Measurements from ENCODE around the gene NOS1AP.

NOS1AP gene

DNA sequence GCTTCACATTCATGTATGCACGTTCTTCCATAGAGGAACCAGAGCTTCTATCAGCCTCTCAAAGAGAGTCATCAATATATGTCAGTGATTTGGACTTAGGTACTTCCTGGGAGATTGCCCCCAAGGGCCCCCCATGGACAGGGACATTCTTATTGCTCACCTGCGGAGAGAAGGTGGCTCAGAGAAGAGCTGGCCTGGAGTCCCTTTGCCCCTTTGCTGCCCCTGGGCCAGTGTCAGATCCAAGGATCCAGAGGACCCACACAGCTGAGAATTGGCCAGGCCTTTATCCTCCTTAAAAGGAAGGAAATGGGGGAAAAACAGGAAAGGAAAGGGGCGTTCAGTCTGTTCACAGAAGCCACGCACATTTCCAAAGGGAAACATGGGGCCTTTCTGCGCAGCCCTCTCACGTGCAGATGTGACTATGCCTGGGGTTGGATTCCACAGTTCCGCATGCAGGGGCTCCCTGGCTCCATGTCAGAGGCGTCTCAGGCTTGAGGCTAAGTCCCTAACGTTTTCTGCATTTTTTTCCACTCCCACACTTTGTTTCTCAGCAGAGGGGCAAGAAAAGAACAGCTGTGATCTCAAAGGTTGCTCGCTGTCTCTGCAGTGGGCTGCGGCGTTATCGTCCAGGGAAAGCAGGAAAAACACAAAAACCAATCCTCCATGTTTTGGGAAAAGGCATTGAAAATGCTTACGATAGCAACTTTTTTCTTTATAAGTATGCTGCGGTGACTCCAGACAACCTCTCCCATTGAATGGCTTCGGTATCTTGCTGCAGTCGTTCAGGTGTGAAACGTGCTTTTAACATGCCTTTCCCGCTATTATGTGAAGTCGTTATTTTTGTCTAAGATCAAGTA lies 318.0 kb downstream of the NOS1AP start:
- no peak for ATAC-seq
- no peak for TF ChIP-seq PPARA (CRISPR knock-in tag; IDR thresholded peaks at IDR 0.05; ENCODE audit: borderline replicate concordance)
- no peak for TF ChIP-seq TOX (CRISPR knock-in tag; IDR thresholded peaks at IDR 0.05; ENCODE audit: borderline replicate concordance)
- TF ChIP-seq ISL1 (CRISPR knock-in tag; IDR thresholded peaks at IDR 0.05) = no peak
- no peak for TF ChIP-seq ZNF8 (CRISPR knock-in tag; IDR thresholded peaks at IDR 0.05)
- TF ChIP-seq, protein P1, sequence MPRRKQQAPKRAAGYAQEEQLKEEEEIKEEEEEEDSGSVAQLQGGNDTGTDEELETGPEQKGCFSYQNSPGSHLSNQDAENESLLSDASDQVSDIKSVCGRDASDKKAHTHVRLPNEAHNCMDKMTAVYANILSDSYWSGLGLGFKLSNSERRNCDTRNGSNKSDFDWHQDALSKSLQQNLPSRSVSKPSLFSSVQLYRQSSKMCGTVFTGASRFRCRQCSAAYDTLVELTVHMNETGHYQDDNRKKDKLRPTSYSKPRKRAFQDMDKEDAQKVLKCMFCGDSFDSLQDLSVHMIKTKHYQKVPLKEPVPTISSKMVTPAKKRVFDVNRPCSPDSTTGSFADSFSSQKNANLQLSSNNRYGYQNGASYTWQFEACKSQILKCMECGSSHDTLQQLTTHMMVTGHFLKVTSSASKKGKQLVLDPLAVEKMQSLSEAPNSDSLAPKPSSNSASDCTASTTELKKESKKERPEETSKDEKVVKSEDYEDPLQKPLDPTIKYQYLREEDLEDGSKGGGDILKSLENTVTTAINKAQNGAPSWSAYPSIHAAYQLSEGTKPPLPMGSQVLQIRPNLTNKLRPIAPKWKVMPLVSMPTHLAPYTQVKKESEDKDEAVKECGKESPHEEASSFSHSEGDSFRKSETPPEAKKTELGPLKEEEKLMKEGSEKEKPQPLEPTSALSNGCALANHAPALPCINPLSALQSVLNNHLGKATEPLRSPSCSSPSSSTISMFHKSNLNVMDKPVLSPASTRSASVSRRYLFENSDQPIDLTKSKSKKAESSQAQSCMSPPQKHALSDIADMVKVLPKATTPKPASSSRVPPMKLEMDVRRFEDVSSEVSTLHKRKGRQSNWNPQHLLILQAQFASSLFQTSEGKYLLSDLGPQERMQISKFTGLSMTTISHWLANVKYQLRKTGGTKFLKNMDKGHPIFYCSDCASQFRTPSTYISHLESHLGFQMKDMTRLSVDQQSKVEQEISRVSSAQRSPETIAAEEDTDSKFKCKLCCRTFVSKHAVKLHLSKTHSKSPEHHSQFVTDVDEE (CRISPR knock-in tag; IDR thresholded peaks at IDR 0.05) = no peak
- TF ChIP-seq CSDC2 (CRISPR knock-in tag; IDR thresholded peaks at IDR 0.05) = no peak
- no peak for TF ChIP-seq ARNTL (CRISPR knock-in tag; IDR thresholded peaks at IDR 0.05; ENCODE audit: borderline replicate concordance, low read depth)
- TF ChIP-seq GLIS3 (CRISPR knock-in tag; IDR thresholded peaks at IDR 0.05) = no peak
- no peak for TF ChIP-seq ZFP3 (CRISPR knock-in tag; IDR thresholded peaks at IDR 0.05)
- TF ChIP-seq ZNF565 (CRISPR knock-in tag; conservative IDR thresholded peaks at IDR 0.05; ENCODE audit: low read depth) = no peak
- no peak for TF ChIP-seq RARB (CRISPR knock-in tag; IDR thresholded peaks at IDR 0.05)
- TF ChIP-seq BACH2 (CRISPR knock-in tag; IDR thresholded peaks at IDR 0.05; ENCODE audit: borderline replicate concordance) = no peak
- no peak for TF ChIP-seq SNAI2 (CRISPR knock-in tag; IDR thresholded peaks at IDR 0.05)
- TF ChIP-seq, protein P2, sequence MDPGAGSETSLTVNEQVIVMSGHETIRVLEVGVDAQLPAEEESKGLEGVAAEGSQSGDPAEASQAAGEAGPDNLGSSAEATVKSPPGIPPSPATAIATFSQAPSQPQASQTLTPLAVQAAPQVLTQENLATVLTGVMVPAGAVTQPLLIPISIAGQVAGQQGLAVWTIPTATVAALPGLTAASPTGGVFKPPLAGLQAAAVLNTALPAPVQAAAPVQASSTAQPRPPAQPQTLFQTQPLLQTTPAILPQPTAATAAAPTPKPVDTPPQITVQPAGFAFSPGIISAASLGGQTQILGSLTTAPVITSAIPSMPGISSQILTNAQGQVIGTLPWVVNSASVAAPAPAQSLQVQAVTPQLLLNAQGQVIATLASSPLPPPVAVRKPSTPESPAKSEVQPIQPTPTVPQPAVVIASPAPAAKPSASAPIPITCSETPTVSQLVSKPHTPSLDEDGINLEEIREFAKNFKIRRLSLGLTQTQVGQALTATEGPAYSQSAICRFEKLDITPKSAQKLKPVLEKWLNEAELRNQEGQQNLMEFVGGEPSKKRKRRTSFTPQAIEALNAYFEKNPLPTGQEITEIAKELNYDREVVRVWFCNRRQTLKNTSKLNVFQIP (CRISPR knock-in tag; IDR thresholded peaks at IDR 0.05; ENCODE audit: borderline replicate concordance, low read depth) = no peak
- TF ChIP-seq ZNF70 (CRISPR knock-in tag; IDR thresholded peaks at IDR 0.05) = no peak

DNA sequence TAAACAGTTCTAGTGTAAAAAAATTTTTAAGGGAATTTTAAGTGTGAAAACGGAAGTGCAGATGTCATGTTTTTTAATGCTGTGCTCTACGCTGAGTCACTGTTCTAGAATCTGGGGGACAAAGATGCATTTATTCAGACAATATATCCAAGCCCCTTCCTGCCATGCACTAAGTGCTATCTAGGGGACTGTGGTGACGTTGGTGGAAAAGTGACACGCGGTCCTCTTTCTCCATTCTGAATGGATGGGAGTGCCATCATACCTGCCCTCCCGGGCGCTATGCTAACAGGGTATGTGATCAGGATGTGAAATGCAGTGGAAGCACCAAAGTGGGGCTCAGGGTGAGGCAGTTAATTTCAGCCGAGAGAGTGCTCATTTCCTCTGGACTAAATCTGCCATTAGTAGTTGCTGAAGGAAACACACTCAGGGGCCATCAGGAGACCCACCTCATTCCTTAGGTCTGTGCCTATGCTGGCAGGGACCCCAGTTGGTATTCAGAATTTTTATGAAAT lies 318.6 kb downstream of the NOS1AP start:
- TF ChIP-seq, protein P3, sequence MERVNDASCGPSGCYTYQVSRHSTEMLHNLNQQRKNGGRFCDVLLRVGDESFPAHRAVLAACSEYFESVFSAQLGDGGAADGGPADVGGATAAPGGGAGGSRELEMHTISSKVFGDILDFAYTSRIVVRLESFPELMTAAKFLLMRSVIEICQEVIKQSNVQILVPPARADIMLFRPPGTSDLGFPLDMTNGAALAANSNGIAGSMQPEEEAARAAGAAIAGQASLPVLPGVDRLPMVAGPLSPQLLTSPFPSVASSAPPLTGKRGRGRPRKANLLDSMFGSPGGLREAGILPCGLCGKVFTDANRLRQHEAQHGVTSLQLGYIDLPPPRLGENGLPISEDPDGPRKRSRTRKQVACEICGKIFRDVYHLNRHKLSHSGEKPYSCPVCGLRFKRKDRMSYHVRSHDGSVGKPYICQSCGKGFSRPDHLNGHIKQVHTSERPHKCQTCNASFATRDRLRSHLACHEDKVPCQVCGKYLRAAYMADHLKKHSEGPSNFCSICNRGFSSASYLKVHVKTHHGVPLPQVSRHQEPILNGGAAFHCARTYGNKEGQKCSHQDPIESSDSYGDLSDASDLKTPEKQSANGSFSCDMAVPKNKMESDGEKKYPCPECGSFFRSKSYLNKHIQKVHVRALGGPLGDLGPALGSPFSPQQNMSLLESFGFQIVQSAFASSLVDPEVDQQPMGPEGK (CRISPR knock-in tag; IDR thresholded peaks at IDR 0.05; ENCODE audit: borderline replicate concordance) = no peak
- no peak for TF ChIP-seq GLIS3 (CRISPR knock-in tag; IDR thresholded peaks at IDR 0.05)
- TF ChIP-seq ARNTL (CRISPR knock-in tag; IDR thresholded peaks at IDR 0.05; ENCODE audit: borderline replicate concordance, low read depth) = no peak
- TF ChIP-seq, protein P4, sequence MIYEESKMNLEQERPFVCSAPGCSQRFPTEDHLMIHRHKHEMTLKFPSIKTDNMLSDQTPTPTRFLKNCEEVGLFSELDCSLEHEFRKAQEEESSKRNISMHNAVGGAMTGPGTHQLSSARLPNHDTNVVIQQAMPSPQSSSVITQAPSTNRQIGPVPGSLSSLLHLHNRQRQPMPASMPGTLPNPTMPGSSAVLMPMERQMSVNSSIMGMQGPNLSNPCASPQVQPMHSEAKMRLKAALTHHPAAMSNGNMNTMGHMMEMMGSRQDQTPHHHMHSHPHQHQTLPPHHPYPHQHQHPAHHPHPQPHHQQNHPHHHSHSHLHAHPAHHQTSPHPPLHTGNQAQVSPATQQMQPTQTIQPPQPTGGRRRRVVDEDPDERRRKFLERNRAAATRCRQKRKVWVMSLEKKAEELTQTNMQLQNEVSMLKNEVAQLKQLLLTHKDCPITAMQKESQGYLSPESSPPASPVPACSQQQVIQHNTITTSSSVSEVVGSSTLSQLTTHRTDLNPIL (CRISPR knock-in tag; IDR thresholded peaks at IDR 0.05; ENCODE audit: low read depth) = no peak
- TF ChIP-seq CSDC2 (CRISPR knock-in tag; IDR thresholded peaks at IDR 0.05) = no peak
- no peak for TF ChIP-seq ZFP3 (CRISPR knock-in tag; IDR thresholded peaks at IDR 0.05)
- TF ChIP-seq RARB (CRISPR knock-in tag; IDR thresholded peaks at IDR 0.05) = no peak
- TF ChIP-seq, protein P2 (CRISPR knock-in tag; IDR thresholded peaks at IDR 0.05; ENCODE audit: borderline replicate concordance, low read depth) = no peak
- TF ChIP-seq TOX (CRISPR knock-in tag; IDR thresholded peaks at IDR 0.05; ENCODE audit: borderline replicate concordance) = no peak
- TF ChIP-seq ISL1 (CRISPR knock-in tag; IDR thresholded peaks at IDR 0.05) = no peak
- TF ChIP-seq PPARA (CRISPR knock-in tag; IDR thresholded peaks at IDR 0.05; ENCODE audit: borderline replicate concordance) = no peak
- TF ChIP-seq OSR1 (CRISPR knock-in tag; IDR thresholded peaks at IDR 0.05) = no peak
- TF ChIP-seq ZFP30 (CRISPR knock-in tag; IDR thresholded peaks at IDR 0.05) = no peak
- TF ChIP-seq SNAI2 (CRISPR knock-in tag; IDR thresholded peaks at IDR 0.05) = no peak
- TF ChIP-seq ZC3H10 (CRISPR knock-in tag; IDR thresholded peaks at IDR 0.05) = no peak
- TF ChIP-seq ZNF8 (CRISPR knock-in tag; IDR thresholded peaks at IDR 0.05) = no peak
- TF ChIP-seq ESRRG (CRISPR knock-in tag; IDR thresholded peaks at IDR 0.05) = no peak
- no peak for TF ChIP-seq ZNF70 (CRISPR knock-in tag; IDR thresholded peaks at IDR 0.05)
- no peak for TF ChIP-seq ZNF565 (CRISPR knock-in tag; conservative IDR thresholded peaks at IDR 0.05; ENCODE audit: low read depth)
- no peak for TF ChIP-seq TCF4 (CRISPR knock-in tag; IDR thresholded peaks at IDR 0.05; ENCODE audit: borderline replicate concordance)
- no peak for ATAC-seq

All from SK-N-SH treated with all-trans-retinoic acid at 6 μM for 48 hours (cell line).